ENCODE data around the gene PCDHB6.
A peak's percentile ranks its signal among the peaks of the same experiment; 100 is the strongest.
"Not testable (repeated sequence)": the region's sequence is repeated elsewhere in the genome, so short reads cannot be mapped to it uniquely, and the experiment has no call there.

Gene PCDHB6

GRCh38 chr5:141149812-141150211 is at the start of gene PCDHB6:
Gene PCDHB6, plus strand, starts transcription at chr5:141150057. Its CDS starts 201 bp downstream, at chr5:141150258.
- no peak for DNase-seq

GRCh38 chr5:141100243-141100805 is 49.5 kb upstream of the PCDHB6 start, which contains the start of gene PCDHB3:
Gene PCDHB3, plus strand, starts transcription at chr5:141100473. Its CDS starts 177 bp downstream, at chr5:141100650.
- peak in 7 of 58 donors; percentile 10 to 43 (median 18) for DNase-seq

GRCh38 chr5:141101059-141101458 is 48.8 kb upstream of the PCDHB6 start:
- DNase-seq: no peak

- not testable (repeated sequence) for DNase-seq
Observed at GRCh38 chr5:141102070-141102469, 47.8 kb upstream of the PCDHB6 start.

GRCh38 chr5:141102471-141102870 is 47.4 kb upstream of the PCDHB6 start:
- not testable (repeated sequence) for DNase-seq

GRCh38 chr5:141105350-141105749 is 44.5 kb upstream of the PCDHB6 start:
- no peak for DNase-seq

- DNase-seq: no peak
Observed at GRCh38 chr5:141119250-141119649, 30.6 kb upstream of the PCDHB6 start.

GRCh38 chr5:141121563-141121962 is 28.3 kb upstream of the PCDHB6 start, which contains the start of gene PCDHB4:
Gene PCDHB4, plus strand, starts transcription at chr5:141121818. Its CDS starts 181 bp downstream, at chr5:141121999.
- DNase-seq: peak in 4 of 58 donors; percentile 6 to 51 (median 30)

GRCh38 chr5:141121985-141122384 is 27.9 kb upstream of the PCDHB6 start:
- DNase-seq: no peak

GRCh38 chr5:141123396-141124135 is 26.3 kb upstream of the PCDHB6 start:
- DNase-seq: not testable (repeated sequence)

GRCh38 chr5:141127305-141127704 is 22.6 kb upstream of the PCDHB6 start:
- DNase-seq: no peak

- DNase-seq: peak in 3 of 58 donors; percentile 1 to 10 (median 7)
Observed at GRCh38 chr5:141135030-141135717, 14.7 kb upstream of the PCDHB6 start, which contains the start of gene PCDHB5. Gene PCDHB5, plus strand, starts transcription at chr5:141135206. Its CDS starts 229 bp downstream, at chr5:141135435.

GRCh38 chr5:141135718-141136266 is 14.1 kb upstream of the PCDHB6 start:
- no peak for DNase-seq

- not testable (repeated sequence) for DNase-seq
Observed at GRCh38 chr5:141137346-141137745, 12.5 kb upstream of the PCDHB6 start.

GRCh38 chr5:141150224-141150992 is 551 bp downstream of the PCDHB6 start:
- no peak for DNase-seq

GRCh38 chr5:141150993-141151325 is 1.1 kb downstream of the PCDHB6 start:
- no peak for DNase-seq

GRCh38 chr5:141151632-141152031 is 1.8 kb downstream of the PCDHB6 start:
- DNase-seq: not testable (repeated sequence)

- DNase-seq: not testable (repeated sequence)
Observed at GRCh38 chr5:141152096-141152495, 2.2 kb downstream of the PCDHB6 start.

- peak in 1 of 58 donors; percentile 0 for DNase-seq
Observed at GRCh38 chr5:141155540-141156374, 5.9 kb downstream of the PCDHB6 start.

GRCh38 chr5:141157356-141157755 is 7.5 kb downstream of the PCDHB6 start:
- not testable (repeated sequence) for DNase-seq
